K562 (cell line): ENCODE results near the gene GNA15. TPM values are rescaled to one million over a fixed set of nuclear protein-coding genes. Genes with fewer than 3 reads are reported as not detected.

Experiments
- CREM ChIP-seq: IDR thresholded peaks from 2 replicates; pipeline ENCODE4 v1.6.1; 2014; ENCODE audit warnings: antibody characterized with exemption, low read depth
- EWSR1 ChIP-seq: fragments of 450-650 bp; IDR thresholded peaks from 2 replicates; pipeline ENCODE4 v1.6.1; 2018; ENCODE audit warnings: borderline replicate concordance, mild to moderate bottlenecking, low read depth, moderate library complexity; ENCODE audit not compliant: partially characterized antibody
- LCOR ChIP-seq: sonication (generic); formaldehyde crosslinking; IDR thresholded peaks from 2 replicates; pipeline ENCODE4 v1.8.0; 2022; ENCODE audit warnings: mild to moderate bottlenecking, missing genetic modification reagents
- MTA2 ChIP-seq: fragments of 450-650 bp; IDR thresholded peaks from 2 replicates; pipeline ENCODE4 v1.6.1; 2016; ENCODE audit warnings: low read depth
- MYNN ChIP-seq, 2 experiments: sonication (generic); formaldehyde crosslinking in 1 of 2; IDR thresholded peaks; 2 replicates each; pipeline versions ENCODE4 v1.5.0 to v1.6.1; 2016 to 2020; ENCODE audit warnings: antibody characterized with exemption in 1 of 2, missing genetic modification reagents in 1 of 2
- NCOR1 ChIP-seq: fragments of 450-650 bp; IDR thresholded peaks from 2 replicates; pipeline ENCODE4 v1.6.1; 2016; ENCODE audit warnings: mild to moderate bottlenecking, moderate library complexity
- polyA plus RNA-seq, 8 experiments: library from polyadenylated mRNA; depleted of rRNA in 4 of 8; stranded (reverse) in 5 of 8; unstranded in 3 of 8; fragments of >200 nt; fragmentation: Nextera tagmentation in 2 of 8; fragmentation: Illumina TruSeq in 1 of 8; extraction: Ambion mirVana in 2 of 8; extraction: Trizol in 1 of 8; gene quantifications; 2 replicates each; pipeline versions ENCODE4 v1.2.1 to v1.2.3, GENCODE V29; 2011 to 2014; ENCODE audit warnings: inconsistent platforms in 1 of 8, missing spikeins in 1 of 8
- total RNA-seq, 7 experiments: library from RNA; depleted of rRNA in 6 of 7; stranded (reverse); fragments of >200 nt in 6 of 7; fragmentation: Illumina TruSeq in 2 of 7; extraction: Trizol in 2 of 7; gene quantifications; 2 replicates each; pipeline versions ENCODE4 v1.2.1 to v1.2.3, GENCODE V29; 2011 to 2021; ENCODE audit warnings: low replicate concordance in 1 of 7
- TF ChIP-seq, protein P1 (sequence below), 2 experiments: fragments of 450-650 bp; formaldehyde crosslinking in 1 of 2; IDR thresholded peaks; 2 replicates each; pipeline versions ENCODE4 v1.4.0 to v1.6.1; 2014 to 2020; ENCODE audit warnings: mild to moderate bottlenecking in 2 of 2, borderline replicate concordance in 1 of 2, low read depth in 1 of 2
- TF ChIP-seq, protein P2 (sequence below): fragments of 450-650 bp; formaldehyde crosslinking; IDR thresholded peaks from 2 replicates; pipeline ENCODE4 v1.4.0; 2020; ENCODE audit warnings: mild to moderate bottlenecking, moderate library complexity
- TF ChIP-seq, protein P3 (sequence below): sonication (generic); formaldehyde crosslinking; IDR thresholded peaks from 2 replicates; pipeline ENCODE4 v1.8.1; 2023; ENCODE audit warnings: mild to moderate bottlenecking, missing genetic modification reagents, moderate library complexity
- TF ChIP-seq, protein P4 (sequence below): fragments of 450-650 bp; formaldehyde crosslinking; IDR thresholded peaks from 2 replicates; pipeline ENCODE4 v1.4.0; 2022; ENCODE audit warnings: missing genetic modification characterization
- TF ChIP-seq, protein P5 (sequence below): fragments of 200-800 bp; sonication (Bioruptor generic); IDR thresholded peaks from 2 replicates; pipeline ENCODE4 v1.6.1; 2017; ENCODE audit warnings: missing genetic modification characterization, missing compliant biosample characterization

The GNA15 gene
- total and polyA plus RNA-seq, 9 of the 15 experiments (the other 6 are each of a cell fraction or from before 2014, with no cell fraction given): 0.03 to 0.24 (median 0.11) TPM; not detected in 1

DNA sequence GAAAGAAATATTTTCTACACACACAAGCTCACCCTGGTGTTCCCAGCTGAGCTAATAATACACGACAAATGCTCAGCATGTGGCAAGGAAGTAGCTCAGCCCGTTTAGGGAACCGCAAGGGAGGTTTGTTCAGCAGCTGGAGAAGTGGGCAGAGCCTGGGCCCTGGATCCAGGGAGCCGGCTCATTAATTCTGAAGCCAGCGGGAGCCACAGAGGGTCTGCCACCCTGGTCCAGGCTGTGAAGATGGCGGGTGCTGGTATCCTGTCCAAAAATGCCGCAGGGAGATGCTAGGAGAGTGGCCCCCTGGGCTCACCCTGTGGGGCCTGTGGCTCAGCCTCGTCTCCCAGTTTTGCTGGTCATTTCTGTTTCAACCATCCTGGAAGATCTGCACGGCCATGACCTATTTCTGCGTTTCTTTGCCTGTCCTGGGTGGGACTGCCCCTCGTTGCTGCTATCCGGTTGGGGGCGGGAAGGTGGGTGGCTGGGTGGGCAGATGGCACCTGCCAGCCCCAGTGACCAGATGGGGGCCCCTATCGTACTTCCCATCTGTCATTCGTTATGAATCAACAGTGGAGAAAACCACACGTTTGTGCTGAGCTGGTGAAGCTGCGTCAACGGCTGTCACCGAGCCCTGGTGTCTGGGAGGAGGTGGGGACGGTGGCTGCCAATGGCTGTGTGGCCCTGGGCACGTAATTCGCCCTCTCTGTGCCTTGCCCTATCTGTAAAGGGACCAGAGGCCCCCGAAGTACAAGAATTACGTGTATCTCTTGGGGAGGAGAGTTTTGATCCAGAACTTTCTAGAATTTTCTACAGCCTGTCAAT is 2.7 kb upstream of the GNA15 start (continued):
- TF ChIP-seq, protein P1, sequence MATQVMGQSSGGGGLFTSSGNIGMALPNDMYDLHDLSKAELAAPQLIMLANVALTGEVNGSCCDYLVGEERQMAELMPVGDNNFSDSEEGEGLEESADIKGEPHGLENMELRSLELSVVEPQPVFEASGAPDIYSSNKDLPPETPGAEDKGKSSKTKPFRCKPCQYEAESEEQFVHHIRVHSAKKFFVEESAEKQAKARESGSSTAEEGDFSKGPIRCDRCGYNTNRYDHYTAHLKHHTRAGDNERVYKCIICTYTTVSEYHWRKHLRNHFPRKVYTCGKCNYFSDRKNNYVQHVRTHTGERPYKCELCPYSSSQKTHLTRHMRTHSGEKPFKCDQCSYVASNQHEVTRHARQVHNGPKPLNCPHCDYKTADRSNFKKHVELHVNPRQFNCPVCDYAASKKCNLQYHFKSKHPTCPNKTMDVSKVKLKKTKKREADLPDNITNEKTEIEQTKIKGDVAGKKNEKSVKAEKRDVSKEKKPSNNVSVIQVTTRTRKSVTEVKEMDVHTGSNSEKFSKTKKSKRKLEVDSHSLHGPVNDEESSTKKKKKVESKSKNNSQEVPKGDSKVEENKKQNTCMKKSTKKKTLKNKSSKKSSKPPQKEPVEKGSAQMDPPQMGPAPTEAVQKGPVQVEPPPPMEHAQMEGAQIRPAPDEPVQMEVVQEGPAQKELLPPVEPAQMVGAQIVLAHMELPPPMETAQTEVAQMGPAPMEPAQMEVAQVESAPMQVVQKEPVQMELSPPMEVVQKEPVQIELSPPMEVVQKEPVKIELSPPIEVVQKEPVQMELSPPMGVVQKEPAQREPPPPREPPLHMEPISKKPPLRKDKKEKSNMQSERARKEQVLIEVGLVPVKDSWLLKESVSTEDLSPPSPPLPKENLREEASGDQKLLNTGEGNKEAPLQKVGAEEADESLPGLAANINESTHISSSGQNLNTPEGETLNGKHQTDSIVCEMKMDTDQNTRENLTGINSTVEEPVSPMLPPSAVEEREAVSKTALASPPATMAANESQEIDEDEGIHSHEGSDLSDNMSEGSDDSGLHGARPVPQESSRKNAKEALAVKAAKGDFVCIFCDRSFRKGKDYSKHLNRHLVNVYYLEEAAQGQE (IDR thresholded peaks at IDR 0.05; ENCODE audit: borderline replicate concordance): no peak
- TF ChIP-seq, protein P1 (CRISPR knock-in tag; IDR thresholded peaks at IDR 0.05; ENCODE audit: low read depth): 0 out of 2 replicates have a peak, but pooled peaks have one; percentile 33
- TF ChIP-seq NCOR1 (peak; percentile 5; the same call in 1 of the 2 replicates), CREM (peak; percentile 61; the same call in 1 of the 2 replicates), MTA2 (peak; percentile 40; the same call in 1 of the 2 replicates), MYNN (IDR thresholded peaks at IDR 0.05) (0 out of 2 replicates have a peak, but pooled peaks have one; percentile 49), MYNN (CRISPR knock-in tag; IDR thresholded peaks at IDR 0.05) (no peak), LCOR (CRISPR knock-in tag) (0 out of 2 replicates have a peak, but pooled peaks have one; percentile 30), EWSR1 (no peak)
- TF ChIP-seq, protein P2, sequence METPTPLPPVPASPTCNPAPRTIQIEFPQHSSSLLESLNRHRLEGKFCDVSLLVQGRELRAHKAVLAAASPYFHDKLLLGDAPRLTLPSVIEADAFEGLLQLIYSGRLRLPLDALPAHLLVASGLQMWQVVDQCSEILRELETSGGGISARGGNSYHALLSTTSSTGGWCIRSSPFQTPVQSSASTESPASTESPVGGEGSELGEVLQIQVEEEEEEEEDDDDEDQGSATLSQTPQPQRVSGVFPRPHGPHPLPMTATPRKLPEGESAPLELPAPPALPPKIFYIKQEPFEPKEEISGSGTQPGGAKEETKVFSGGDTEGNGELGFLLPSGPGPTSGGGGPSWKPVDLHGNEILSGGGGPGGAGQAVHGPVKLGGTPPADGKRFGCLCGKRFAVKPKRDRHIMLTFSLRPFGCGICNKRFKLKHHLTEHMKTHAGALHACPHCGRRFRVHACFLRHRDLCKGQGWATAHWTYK (CRISPR knock-in tag): peak; percentile 78; the same call in 1 of the 2 replicates
- TF ChIP-seq, protein P3, sequence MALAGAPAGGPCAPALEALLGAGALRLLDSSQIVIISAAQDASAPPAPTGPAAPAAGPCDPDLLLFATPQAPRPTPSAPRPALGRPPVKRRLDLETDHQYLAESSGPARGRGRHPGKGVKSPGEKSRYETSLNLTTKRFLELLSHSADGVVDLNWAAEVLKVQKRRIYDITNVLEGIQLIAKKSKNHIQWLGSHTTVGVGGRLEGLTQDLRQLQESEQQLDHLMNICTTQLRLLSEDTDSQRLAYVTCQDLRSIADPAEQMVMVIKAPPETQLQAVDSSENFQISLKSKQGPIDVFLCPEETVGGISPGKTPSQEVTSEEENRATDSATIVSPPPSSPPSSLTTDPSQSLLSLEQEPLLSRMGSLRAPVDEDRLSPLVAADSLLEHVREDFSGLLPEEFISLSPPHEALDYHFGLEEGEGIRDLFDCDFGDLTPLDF: no peak
- TF ChIP-seq, protein P4, sequence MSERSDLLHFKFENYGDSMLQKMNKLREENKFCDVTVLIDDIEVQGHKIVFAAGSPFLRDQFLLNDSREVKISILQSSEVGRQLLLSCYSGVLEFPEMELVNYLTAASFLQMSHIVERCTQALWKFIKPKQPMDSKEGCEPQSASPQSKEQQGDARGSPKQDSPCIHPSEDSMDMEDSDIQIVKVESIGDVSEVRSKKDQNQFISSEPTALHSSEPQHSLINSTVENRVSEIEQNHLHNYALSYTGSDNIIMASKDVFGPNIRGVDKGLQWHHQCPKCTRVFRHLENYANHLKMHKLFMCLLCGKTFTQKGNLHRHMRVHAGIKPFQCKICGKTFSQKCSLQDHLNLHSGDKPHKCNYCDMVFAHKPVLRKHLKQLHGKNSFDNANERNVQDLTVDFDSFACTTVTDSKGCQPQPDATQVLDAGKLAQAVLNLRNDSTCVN (CRISPR knock-in tag): no peak
- TF ChIP-seq, protein P5, sequence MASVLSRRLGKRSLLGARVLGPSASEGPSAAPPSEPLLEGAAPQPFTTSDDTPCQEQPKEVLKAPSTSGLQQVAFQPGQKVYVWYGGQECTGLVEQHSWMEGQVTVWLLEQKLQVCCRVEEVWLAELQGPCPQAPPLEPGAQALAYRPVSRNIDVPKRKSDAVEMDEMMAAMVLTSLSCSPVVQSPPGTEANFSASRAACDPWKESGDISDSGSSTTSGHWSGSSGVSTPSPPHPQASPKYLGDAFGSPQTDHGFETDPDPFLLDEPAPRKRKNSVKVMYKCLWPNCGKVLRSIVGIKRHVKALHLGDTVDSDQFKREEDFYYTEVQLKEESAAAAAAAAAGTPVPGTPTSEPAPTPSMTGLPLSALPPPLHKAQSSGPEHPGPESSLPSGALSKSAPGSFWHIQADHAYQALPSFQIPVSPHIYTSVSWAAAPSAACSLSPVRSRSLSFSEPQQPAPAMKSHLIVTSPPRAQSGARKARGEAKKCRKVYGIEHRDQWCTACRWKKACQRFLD: peak; percentile 96
